Rectal smooth muscle tissue (tissue), 1 donor: ENCODE results near the gene PTBP2.
"Not testable (repeated sequence)": the region's sequence is repeated elsewhere in the genome, so short reads cannot be mapped to it uniquely, and the experiment has no call there.

Experiments
- H3K27ac ChIP-seq: one replicate; pipeline ENCODE4 v1.7.0; 2013; ENCODE audit warnings: low read depth, low read length, inconsistent platforms
- H3K27me3 ChIP-seq: one replicate; pipeline ENCODE4 v1.7.0; 2013; ENCODE audit warnings: low read length; ENCODE audit not compliant: control insufficient read depth, insufficient read depth
- H3K36me3 ChIP-seq: one replicate; pipeline ENCODE4 v1.7.0; 2013; ENCODE audit warnings: low read length; ENCODE audit not compliant: control insufficient read depth, insufficient read depth
- H3K4me1 ChIP-seq: one replicate; pipeline ENCODE4 v1.7.0; 2013; ENCODE audit warnings: low read length; ENCODE audit not compliant: control insufficient read depth, insufficient read depth
- H3K4me3 ChIP-seq: one replicate; pipeline ENCODE4 v1.7.0; 2013; ENCODE audit warnings: low read length
- H3K9ac ChIP-seq: one replicate; pipeline ENCODE4 v1.7.0; 2013; ENCODE audit warnings: low read length

Gene PTBP2

DNA sequence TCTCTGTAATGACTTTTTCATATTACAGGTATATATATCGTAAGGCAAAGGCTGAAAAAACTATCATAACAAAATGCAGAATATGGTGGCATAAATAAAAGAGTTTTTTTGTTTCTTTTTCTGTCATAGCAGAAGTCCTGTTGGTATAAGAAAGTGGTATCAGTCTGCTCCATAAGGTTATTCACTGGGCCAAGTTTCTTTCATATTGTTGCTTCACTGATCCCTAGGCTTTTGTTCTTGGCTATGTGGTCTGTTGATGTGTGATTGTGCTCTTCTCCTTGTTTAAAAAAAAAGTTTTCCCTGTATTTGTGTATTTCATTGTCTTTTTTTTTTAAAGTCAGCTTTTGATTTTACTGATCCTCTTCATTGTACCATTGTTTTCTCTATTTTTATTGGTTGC lies 26.0 kb downstream of the PTBP2 start:
- H3K9ac ChIP-seq: no peak overlapping the region
- no peak overlapping the region for H3K27ac ChIP-seq
- peaks cover 2% of the 10 kb centered on the region for H3K4me1 ChIP-seq
- H3K27me3 ChIP-seq: no peaks in the 10 kb centered on the region
- no peak overlapping the region for H3K4me3 ChIP-seq
- peaks cover 2% of the 10 kb centered on the region for H3K36me3 ChIP-seq

- peaks cover 2% of the 10 kb centered on the region for H3K4me1 ChIP-seq
- no peak overlapping the region for H3K9ac ChIP-seq
- no peaks in the 10 kb centered on the region for H3K27me3 ChIP-seq
- H3K4me3 ChIP-seq: no peak overlapping the region
- peaks cover 7% of the 10 kb centered on the region for H3K36me3 ChIP-seq
- H3K27ac ChIP-seq: no peak overlapping the region
These were observed 26.5 kb downstream of the PTBP2 start for GRCh38 chr1:96748078-96748477.

DNA sequence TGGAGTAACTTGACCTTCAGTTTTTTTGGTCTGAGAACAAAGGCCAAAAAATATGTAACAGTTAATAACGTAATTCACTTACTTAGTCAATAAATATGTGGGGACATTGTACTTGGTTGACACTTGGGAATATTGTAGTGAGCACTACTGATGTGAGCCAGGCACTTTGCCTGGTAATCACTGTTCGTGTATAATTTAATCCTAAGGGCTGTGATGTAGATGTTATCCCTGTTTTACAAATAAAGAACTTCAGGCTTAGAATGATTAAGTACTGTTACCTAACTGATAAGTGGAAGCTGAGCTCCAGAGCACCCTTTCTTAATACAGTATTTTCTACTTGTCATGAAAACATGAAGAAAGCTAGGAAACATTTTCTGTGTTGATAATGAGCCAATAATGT lies 28.0 kb downstream of the PTBP2 start:
- H3K4me1 ChIP-seq: no peaks in the 10 kb centered on the region
- no peak overlapping the region for H3K9ac ChIP-seq

DNA sequence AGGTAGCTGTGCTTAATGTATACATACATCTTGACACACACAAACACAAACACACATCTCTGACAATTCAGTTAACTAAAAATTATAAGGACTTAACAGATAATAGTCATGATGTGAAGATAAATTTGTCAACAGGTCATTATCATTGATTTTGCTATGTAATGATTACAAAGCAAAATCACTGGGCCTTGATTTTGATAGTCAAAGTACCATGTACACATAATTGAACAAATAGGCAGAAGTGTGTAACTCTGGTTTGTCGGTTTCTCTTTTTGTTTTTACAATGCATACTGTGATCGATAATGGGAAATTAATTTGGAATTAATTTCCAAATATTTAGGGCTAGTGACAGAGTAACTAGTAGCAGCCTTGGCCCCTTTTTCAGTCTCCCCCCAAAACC lies 30.8 kb downstream of the PTBP2 start:
- Histone ChIP-seq H3K27ac (no peak overlapping the region), H3K4me1 (no peaks in the 10 kb centered on the region), H3K36me3 (peaks cover 12% of the 10 kb centered on the region)

More for the DNA sequence above, 28.0 kb downstream of the PTBP2 start:
- Histone ChIP-seq H3K36me3 (peaks cover 7% of the 10 kb centered on the region), H3K4me3 (no peak overlapping the region), H3K27me3 (no peaks in the 10 kb centered on the region), H3K27ac (no peak overlapping the region)

GRCh38 chr1:96756789-96757188 lies 35.2 kb downstream of the PTBP2 start:
- no peaks in the 10 kb centered on the region for H3K27me3 ChIP-seq
- H3K9ac ChIP-seq: no peak overlapping the region
- no peaks in the 10 kb centered on the region for H3K4me1 ChIP-seq
- no peak overlapping the region for H3K27ac ChIP-seq
- H3K4me3 ChIP-seq: no peak overlapping the region
- H3K36me3 ChIP-seq: peaks cover 12% of the 10 kb centered on the region

More for the DNA sequence above, 30.8 kb downstream of the PTBP2 start:
- Histone ChIP-seq H3K27me3 (no peaks in the 10 kb centered on the region), H3K4me3 (no peak overlapping the region), H3K9ac (no peak overlapping the region)

- H3K9ac ChIP-seq, H3K27ac ChIP-seq, H3K4me1 ChIP-seq, H3K36me3 ChIP-seq, H3K4me3 ChIP-seq, H3K27me3 ChIP-seq: not testable (repeated sequence)
These were observed 41.0 kb downstream of the PTBP2 start for GRCh38 chr1:96762586-96762985.

DNA sequence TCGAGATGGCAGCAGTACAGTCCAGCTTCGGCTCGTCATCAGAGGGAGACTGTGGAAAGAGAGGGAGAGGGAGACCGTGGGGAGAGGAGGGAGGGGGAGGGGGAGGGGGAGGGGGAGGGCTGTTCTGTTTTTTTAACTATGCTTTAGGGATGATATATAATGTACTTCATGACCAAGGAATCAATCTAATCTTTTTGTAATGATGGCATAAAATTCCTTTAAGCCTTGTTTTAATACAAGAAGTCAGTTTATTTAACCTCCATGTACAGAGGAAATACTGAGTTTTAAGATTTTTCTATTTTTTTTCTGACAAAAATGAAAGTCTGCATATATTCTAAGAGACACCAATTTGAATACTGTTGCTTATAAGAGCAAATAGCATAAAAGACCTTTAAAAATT lies 41.9 kb downstream of the PTBP2 start:
- Histone ChIP-seq H3K4me1 (peaks cover 4% of the 10 kb centered on the region), H3K4me3 (no peak overlapping the region), H3K27ac (no peak overlapping the region), H3K36me3 (no peaks in the 10 kb centered on the region), H3K9ac (no peak overlapping the region), H3K27me3 (no peaks in the 10 kb centered on the region)

GRCh38 chr1:96764469-96764868 lies 42.9 kb downstream of the PTBP2 start:
- Histone ChIP-seq H3K4me3 (no peak overlapping the region), H3K27ac (no peak overlapping the region), H3K9ac (no peak overlapping the region), H3K27me3 (no peaks in the 10 kb centered on the region), H3K36me3 (no peaks in the 10 kb centered on the region), H3K4me1 (peaks cover 4% of the 10 kb centered on the region)

- Histone ChIP-seq H3K4me1 (peaks cover 6% of the 10 kb centered on the region), H3K9ac (no peak overlapping the region), H3K27ac (no peak overlapping the region), H3K27me3 (no peaks in the 10 kb centered on the region), H3K36me3 (peaks cover 2% of the 10 kb centered on the region), H3K4me3 (no peak overlapping the region)
These were observed 50.3 kb downstream of the PTBP2 start for GRCh38 chr1:96771847-96772246.

DNA sequence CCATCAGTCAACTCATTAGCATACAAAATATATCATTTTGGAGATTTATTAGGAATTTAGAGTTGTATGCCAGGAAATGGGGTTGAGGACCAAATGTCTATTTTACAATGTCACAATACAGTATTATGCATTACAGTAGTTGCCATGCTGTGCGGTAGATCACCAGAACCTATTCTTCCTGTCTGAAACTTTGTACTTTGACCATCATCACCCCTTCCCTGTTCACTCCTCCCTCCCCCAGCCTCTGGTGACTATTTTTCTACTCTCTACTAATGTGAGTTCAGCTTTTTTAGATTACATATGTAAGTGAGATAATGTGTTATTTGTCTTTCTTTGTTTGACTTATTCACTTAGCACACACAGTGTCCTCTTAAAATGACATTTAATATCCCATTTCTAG lies 50.8 kb downstream of the PTBP2 start:
- Histone ChIP-seq H3K27ac (no peak overlapping the region), H3K36me3 (peaks cover 2% of the 10 kb centered on the region), H3K4me3 (no peak overlapping the region), H3K27me3 (no peaks in the 10 kb centered on the region), H3K4me1 (peaks cover 6% of the 10 kb centered on the region), H3K9ac (no peak overlapping the region)

GRCh38 chr1:96772972-96773371 lies 51.4 kb downstream of the PTBP2 start:
- peaks cover 4% of the 10 kb centered on the region for H3K4me1 ChIP-seq
- H3K4me3 ChIP-seq: no peak overlapping the region
- no peak overlapping the region for H3K9ac ChIP-seq
- H3K27ac ChIP-seq: no peak overlapping the region
- H3K36me3 ChIP-seq: peaks cover 2% of the 10 kb centered on the region
- H3K27me3 ChIP-seq: no peaks in the 10 kb centered on the region

DNA sequence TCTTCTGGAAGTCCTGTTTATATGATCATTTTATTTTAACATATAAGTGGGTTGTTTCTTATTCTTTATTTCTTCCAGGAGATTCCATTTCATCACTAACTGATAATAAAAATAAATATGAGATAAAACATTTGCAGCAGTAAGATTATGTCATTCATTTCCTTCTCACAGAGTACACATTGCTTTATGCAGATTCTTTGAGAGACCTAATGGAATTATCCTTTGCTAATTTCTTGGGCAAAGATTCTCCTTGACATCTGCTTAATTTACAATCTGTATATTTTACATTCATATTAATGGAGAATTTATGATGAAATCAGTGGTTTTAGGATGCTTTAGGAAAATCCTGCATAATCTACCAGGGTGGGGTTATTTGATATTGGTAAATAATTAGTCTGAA lies 60.6 kb downstream of the PTBP2 start:
- Histone ChIP-seq H3K4me1 (no peaks in the 10 kb centered on the region), H3K36me3 (peaks cover 14% of the 10 kb centered on the region), H3K27ac (no peak overlapping the region), H3K4me3 (no peak overlapping the region), H3K27me3 (no peaks in the 10 kb centered on the region), H3K9ac (no peak overlapping the region)

GRCh38 chr1:96782856-96783255 lies 61.3 kb downstream of the PTBP2 start:
- Histone ChIP-seq H3K27me3 (no peaks in the 10 kb centered on the region), H3K9ac (no peak overlapping the region), H3K36me3 (peaks cover 14% of the 10 kb centered on the region), H3K4me1 (no peaks in the 10 kb centered on the region), H3K27ac (no peak overlapping the region), H3K4me3 (no peak overlapping the region)
